GM12872 (cell line): ENCODE measurements around the gene CACNA2D3.

Source experiments
- TF ChIP-seq, protein P1 (sequence below): IDR thresholded peaks from 3 replicates; pipeline ENCODE4 v1.5.1; 2011; ENCODE audit warnings: low read depth, mild to moderate bottlenecking, low read length, moderate library complexity; ENCODE audit not compliant: insufficient read depth

Gene CACNA2D3

GRCh38 chr3:54917862-54918261 is 795.5 kb downstream of the CACNA2D3 start:
- TF ChIP-seq, protein P1, sequence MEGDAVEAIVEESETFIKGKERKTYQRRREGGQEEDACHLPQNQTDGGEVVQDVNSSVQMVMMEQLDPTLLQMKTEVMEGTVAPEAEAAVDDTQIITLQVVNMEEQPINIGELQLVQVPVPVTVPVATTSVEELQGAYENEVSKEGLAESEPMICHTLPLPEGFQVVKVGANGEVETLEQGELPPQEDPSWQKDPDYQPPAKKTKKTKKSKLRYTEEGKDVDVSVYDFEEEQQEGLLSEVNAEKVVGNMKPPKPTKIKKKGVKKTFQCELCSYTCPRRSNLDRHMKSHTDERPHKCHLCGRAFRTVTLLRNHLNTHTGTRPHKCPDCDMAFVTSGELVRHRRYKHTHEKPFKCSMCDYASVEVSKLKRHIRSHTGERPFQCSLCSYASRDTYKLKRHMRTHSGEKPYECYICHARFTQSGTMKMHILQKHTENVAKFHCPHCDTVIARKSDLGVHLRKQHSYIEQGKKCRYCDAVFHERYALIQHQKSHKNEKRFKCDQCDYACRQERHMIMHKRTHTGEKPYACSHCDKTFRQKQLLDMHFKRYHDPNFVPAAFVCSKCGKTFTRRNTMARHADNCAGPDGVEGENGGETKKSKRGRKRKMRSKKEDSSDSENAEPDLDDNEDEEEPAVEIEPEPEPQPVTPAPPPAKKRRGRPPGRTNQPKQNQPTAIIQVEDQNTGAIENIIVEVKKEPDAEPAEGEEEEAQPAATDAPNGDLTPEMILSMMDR, result no peak

DNA sequence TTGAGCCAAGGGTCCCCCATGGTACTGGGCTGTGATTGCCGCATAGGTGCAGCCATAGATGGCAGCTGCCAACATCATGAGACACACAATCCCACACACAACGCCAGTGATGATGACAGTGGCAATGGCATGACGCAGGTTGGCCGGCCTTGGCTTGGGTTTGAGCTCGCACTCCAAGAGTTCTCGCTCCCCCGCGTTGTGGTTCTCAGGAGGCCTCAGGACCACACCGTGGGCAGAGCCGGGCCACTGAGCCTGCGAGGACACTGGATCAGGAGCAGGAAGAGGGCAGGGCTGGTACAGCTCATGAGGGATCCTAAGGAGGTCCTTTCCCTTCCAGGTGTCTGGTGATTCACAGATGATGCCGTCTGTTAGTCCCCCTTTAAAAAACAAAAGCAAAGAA is 796.2 kb downstream of the CACNA2D3 start:
- TF ChIP-seq, protein P1, result no peak

- TF ChIP-seq, protein P1, result no peak
These were observed 805.9 kb downstream of the CACNA2D3 start, which contains the start of gene LRTM1 for GRCh38 chr3:54928046-54928770. Gene LRTM1 (minus strand): TSS chr3:54928059. CDS start chr3:54927911, 148 bp downstream.

DNA sequence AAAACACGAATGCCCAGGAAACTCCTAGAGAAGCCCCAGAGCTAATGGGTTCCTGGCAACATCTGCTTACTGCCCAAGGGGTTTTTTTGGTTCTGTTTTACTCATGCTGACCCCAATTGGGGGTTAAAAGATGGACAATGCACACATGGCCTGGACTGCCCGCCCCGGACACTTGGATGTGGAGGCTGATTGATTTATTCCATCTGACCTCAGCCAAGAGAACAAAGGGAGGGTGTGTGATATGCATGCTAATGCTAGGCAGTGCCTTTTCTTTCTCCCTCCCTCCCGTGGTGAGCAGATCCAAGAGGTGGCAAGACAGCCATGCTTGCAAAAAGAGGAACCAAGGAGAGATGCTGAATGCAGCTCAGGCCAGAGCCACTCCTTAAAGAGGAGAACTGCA is 808.8 kb downstream of the CACNA2D3 start:
- TF ChIP-seq, protein P1, result no peak

DNA sequence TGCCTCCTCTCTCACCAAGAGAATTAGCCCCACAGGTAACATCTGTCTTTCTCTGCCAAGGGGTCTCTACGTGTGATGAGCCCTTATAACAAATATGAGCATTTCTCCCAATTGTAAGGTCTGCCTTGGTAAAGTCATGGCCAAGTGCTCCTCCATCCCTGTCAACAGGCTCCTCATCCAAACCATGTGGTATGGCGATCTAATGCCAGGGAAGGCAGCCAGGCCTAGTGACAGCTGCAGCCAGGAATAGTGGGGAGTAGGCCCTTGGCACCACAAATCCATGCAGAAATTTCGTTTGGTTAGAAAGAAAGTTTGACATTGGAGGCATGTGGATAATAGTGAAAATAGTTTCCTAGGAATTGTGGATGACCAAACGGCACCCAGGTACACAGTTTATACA is 810.3 kb downstream of the CACNA2D3 start:
- TF ChIP-seq, protein P1, result no peak

GRCh38 chr3:54935869-54936268 is 813.5 kb downstream of the CACNA2D3 start:
- TF ChIP-seq, protein P1, result no peak

DNA sequence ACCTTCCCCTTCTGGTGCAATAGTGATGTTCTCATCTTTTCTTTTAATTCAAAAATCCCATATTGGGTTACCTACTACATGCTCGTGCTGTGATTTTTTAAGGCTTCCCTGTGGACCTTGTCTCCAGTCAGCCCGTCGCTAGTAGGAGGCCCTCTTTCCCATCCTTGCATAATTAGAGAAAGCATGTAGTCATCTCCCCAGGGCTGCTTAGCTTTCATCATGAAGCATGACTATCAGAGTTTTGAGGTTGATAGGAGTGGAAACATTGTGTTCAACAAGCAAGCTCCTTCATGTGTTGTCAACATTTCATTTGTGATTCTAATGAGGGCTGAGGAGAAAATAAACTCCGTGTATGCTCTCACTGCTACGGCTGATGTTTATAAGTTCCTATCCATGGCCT is 814.2 kb downstream of the CACNA2D3 start:
- TF ChIP-seq, protein P1, result no peak
